ENCODE measurements around the gene ERBIN. TPM values are rescaled to one million over a fixed set of nuclear protein-coding genes. Genes with fewer than 3 reads are reported as not detected.
A peak's percentile ranks its signal among the peaks of the same experiment; 100 is the strongest.

ERBIN gene
- total and polyA plus RNA-seq, 2 of the 8 experiments (the other 6 are each of a cell fraction or from before 2014, with no cell fraction given), result 7.7 to 33.2 TPM

DNA sequence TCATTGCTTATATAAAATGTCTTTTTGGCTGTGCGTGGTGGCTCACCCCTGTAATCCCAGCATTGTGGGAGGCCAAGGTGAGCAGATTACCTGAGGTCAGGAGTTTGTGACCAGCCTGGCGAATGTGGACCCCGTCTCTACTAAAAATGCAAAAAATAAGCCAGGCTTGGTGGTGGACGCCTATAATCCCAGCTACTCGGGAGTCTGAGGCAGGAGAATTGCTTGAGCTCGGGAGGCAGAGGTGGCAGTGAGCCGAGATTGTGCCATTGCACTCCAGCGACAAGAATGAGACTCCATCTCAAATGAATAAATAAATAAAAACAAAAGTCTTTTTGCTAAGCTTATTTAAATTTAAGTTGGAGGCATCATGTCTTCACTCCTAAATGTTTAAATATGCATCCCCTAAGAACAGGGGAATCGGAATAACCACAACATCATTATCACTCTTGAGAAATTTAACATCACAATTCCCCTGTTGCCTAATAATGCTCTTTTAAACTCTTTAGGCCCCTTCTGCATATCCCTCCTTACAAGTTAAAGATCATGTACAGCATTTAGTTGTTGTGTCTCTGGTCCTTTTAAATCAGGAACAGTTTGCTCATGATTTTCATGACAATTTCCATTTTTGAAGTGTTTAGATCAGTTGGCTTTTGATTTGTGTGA lies 72.8 kb downstream of the ERBIN start:
- no peak overlapping the region for H2BK15ac ChIP-seq (ENCODE audit: low read length)
- H4K20me1 ChIP-seq (replicated peaks in 1 of 2; ENCODE audit: control insufficient read depth in 1 of 2, insufficient read depth in 2 of 2, low read length in 2 of 2), result no peaks in the 10 kb centered on the region
- no peak overlapping the region for H3K18ac ChIP-seq (ENCODE audit: extremely low read depth, low read length)
- no peak overlapping the region for H2AFZ ChIP-seq (ENCODE audit: low read length)
- 58% methylated on average over 9 of the region's 9 CpGs; no CpG with 5 or more reads in 1 of the 2 experiments for WGBS, 2 experiments (ENCODE audit: extremely low coverage in 1 of 2, insufficient coverage in 1 of 2, insufficient read length in 1 of 2, insufficient replicate concordance in 2 of 2, low coverage in 1 of 2, low lambda C conversion rate in 2 of 2, missing lambda C conversion rate in 1 of 2)
- no peak for DNase-seq (ENCODE audit: low read depth in 1 of 2, low spot score in 2 of 2)
- H3K27me3 ChIP-seq (replicated peaks in 1 of 4; ENCODE audit: control insufficient read depth in 3 of 4, extremely low read depth in 1 of 4, insufficient read depth in 3 of 4, low read length in 3 of 4), result no peaks in the 10 kb centered on the region
- H3K23me2 ChIP-seq (ENCODE audit: low read depth, low read length), result no peaks in the 10 kb centered on the region
- H4K91ac ChIP-seq (replicated peaks; ENCODE audit: insufficient read length, low read length), result no peak overlapping the region
- H3K36me3 ChIP-seq (ENCODE audit: control insufficient read depth in 2 of 4, insufficient read depth in 4 of 4, low read length in 3 of 4), result peaks cover 0 to 3% (median 1%) of the 10 kb centered on the region in 4 experiments; a peak in 2 of 8 replicates
- H3K4me2 ChIP-seq (ENCODE audit: insufficient read depth in 1 of 2, low read depth in 2 of 2, low read length in 2 of 2), result peak overlapping the region; percentile 38 to 42; a peak in 1 of 4 replicates
- H2BK120ac ChIP-seq (replicated peaks; ENCODE audit: low read depth, low read length), result no peak overlapping the region
- H2BK5ac ChIP-seq (ENCODE audit: low read depth, low read length), result peak overlapping the region; percentile 45; the same call in 1 of the 2 replicates
- H3K56ac ChIP-seq (replicated peaks; ENCODE audit: insufficient read length, low read depth, low read length), result no peak overlapping the region
- peak overlapping the region in 1 of 4 experiments; percentile 4; a peak in 1 of 8 replicates for H3K4me3 ChIP-seq (ENCODE audit: extremely low read depth in 1 of 4, insufficient read depth in 2 of 4, low read depth in 3 of 4, low read length in 4 of 4)
- no peak overlapping the region for H3K23ac ChIP-seq (ENCODE audit: insufficient read length)
- no peak overlapping the region for H4K5ac ChIP-seq (ENCODE audit: insufficient read length, low read depth, low read length)
- H3K4me1 ChIP-seq (replicated peaks in 1 of 4; ENCODE audit: control insufficient read depth in 3 of 4, insufficient read depth in 4 of 4, low read length in 3 of 4), result peaks cover 0 to 7% (median 1%) of the 10 kb centered on the region in 4 experiments; a peak in 4 of 7 replicates
- no peak overlapping the region for H2AK5ac ChIP-seq (ENCODE audit: low read depth, low read length)
- no peak overlapping the region for H2BK12ac ChIP-seq (ENCODE audit: low read depth, low read length)
- FAIRE-seq, result no peak
- no peak overlapping the region for H4K8ac ChIP-seq (ENCODE audit: extremely low read depth, insufficient read depth, low read length)
- no peak overlapping the region for H2BK20ac ChIP-seq (ENCODE audit: low read length)
- H3K27ac ChIP-seq (ENCODE audit: low read depth, low read length), result no peak overlapping the region
- H3K79me1 ChIP-seq (ENCODE audit: low read depth, low read length), result no peaks in the 10 kb centered on the region; the same call in none of the 2 replicates
- ChIA-PET POLR2A (ENCODE audit: partially characterized antibody) (no interaction called here), CTCF (ENCODE audit: partially characterized antibody) (interaction anchor here (0.6 to 1.3 kb wide), 2 partner anchors 13 to 35 kb away, joined by 3 to 4 read pairs; no protein-coding TSS in a partner anchor)
- no peak overlapping the region for H3K4ac ChIP-seq (replicated peaks; ENCODE audit: insufficient read length, low read depth, low read length)
- H3K9ac ChIP-seq (replicated peaks in 1 of 4; ENCODE audit: extremely low read depth in 1 of 4, low read depth in 3 of 4, low read length in 3 of 4), result no peak overlapping the region
- TF ChIP-seq JUN (IDR thresholded peaks at IDR 0.05; ENCODE audit: low read depth, low read length) (no peak), YY1 (IDR thresholded peaks at IDR 0.05; ENCODE audit: low read depth, low read length) (no peak), RFX5 (IDR thresholded peaks at IDR 0.05; ENCODE audit: borderline replicate concordance, low read depth, low read length) (no peak), SP2 (IDR thresholded peaks at IDR 0.05; ENCODE audit: low read length) (no peak), CEBPB (IDR thresholded peaks at IDR 0.05; ENCODE audit: low read depth, low read length) (peak; percentile 64; the same call in 1 of the 2 replicates), ASH2L (IDR thresholded peaks at IDR 0.05; ENCODE audit: low read length) (no peak), SAP30 (IDR thresholded peaks at IDR 0.05; ENCODE audit: insufficient read depth, insufficient replicate concordance, low read length) (no peak)
- H3K9me3 ChIP-seq (ENCODE audit: insufficient read depth in 2 of 2, low read depth in 1 of 2, low read length in 1 of 2), result no peaks in the 10 kb centered on the region
- peaks cover 0 to 76% of the 10 kb centered on the region in 2 experiments; a peak in 2 of 4 replicates for H3K79me2 ChIP-seq (ENCODE audit: control insufficient read depth in 1 of 2, insufficient read depth in 2 of 2, low read length in 2 of 2)
- H3K14ac ChIP-seq (ENCODE audit: insufficient read length), result no peak overlapping the region
